RWPE1 (cell line): ENCODE results near the gene RBM46.
A peak's percentile ranks its signal among the peaks of the same experiment; 100 is the strongest.
"Not testable (repeated sequence)": the region's sequence is repeated elsewhere in the genome, so short reads cannot be mapped to it uniquely, and the experiment has no call there.

ENCODE experiments used
- CTCF ChIA-PET: fragments of 350-600 bp; sonication (Branson Sonifier 250); formaldehyde crosslinking; extraction: SDS; loops from one replicate; lab custom pipeline; 2021; lab: Yijun Ruan, JAX
- POLR2A ChIA-PET: fragments of 400-600 bp; formaldehyde crosslinking; extraction: SDS; loops from one replicate; lab custom pipeline; 2020; ENCODE audit warnings: antibody characterized with exemption; ENCODE audit not compliant: low non-redundant PET; lab: Yijun Ruan, JAX
- DNase-seq: peaks from one replicate; pipeline ENCODE4 v3.0.0; 2012; ENCODE audit warnings: low spot score
- H3K27ac ChIP-seq: fragments of 450-650 bp; 2 replicates; pipeline ENCODE4 v1.5.1; 2017
- CTCF ChIP-seq: fragments of 450-650 bp; conservative IDR thresholded peaks from 2 replicates; pipeline ENCODE4 v1.5.1; 2017; ENCODE audit warnings: low read depth, mild to moderate bottlenecking

Gene RBM46

DNA sequence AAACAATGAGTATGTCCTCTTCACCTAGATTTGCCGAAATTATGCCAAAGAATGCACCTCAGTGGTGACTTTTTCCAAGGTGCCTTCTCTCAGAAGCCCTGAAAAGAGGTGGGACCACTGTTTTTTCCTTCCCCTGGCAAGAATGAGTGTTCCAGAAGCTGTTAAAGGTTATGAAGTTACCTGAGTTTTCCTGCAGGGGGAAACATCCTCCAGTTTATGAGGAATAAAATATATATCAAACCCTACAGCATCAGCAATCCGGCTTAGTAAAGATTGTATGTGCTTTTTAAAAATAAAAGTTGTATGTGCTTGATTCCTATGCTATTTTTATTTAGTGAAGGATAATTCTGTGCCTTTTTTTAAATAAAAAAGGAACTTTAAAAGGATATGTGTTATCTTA, 73.3 kb downstream of the RBM46 start:
- CTCF ChIA-PET = interaction anchor here (0.8 kb wide), 1 partner anchor 128 kb away, joined by 4 read pairs; no protein-coding TSS in a partner anchor
- peak; percentile 19; the same call in 1 of the 2 replicates for TF ChIP-seq CTCF
- DNase-seq = peak; percentile 23
- no peak overlapping the region for H3K27ac ChIP-seq
- POLR2A ChIA-PET = no interaction called here

GRCh38 chr4:154858166-154858565, 77.1 kb downstream of the RBM46 start:
- TF ChIP-seq CTCF = no peak
- H3K27ac ChIP-seq = no peak overlapping the region
- ChIA-PET CTCF (no interaction called here), POLR2A (no interaction called here)
- no peak for DNase-seq

GRCh38 chr4:154868414-154869194, 87.5 kb downstream of the RBM46 start:
- TF ChIP-seq CTCF = no peak
- POLR2A ChIA-PET = no interaction called here
- no peak overlapping the region for H3K27ac ChIP-seq
- DNase-seq = no peak
- CTCF ChIA-PET = no interaction called here

GRCh38 chr4:154869301-154869700, 88.2 kb downstream of the RBM46 start:
- no peak for DNase-seq
- no peak overlapping the region for H3K27ac ChIP-seq
- POLR2A ChIA-PET = no interaction called here
- CTCF ChIA-PET = no interaction called here
- no peak for TF ChIP-seq CTCF

DNA sequence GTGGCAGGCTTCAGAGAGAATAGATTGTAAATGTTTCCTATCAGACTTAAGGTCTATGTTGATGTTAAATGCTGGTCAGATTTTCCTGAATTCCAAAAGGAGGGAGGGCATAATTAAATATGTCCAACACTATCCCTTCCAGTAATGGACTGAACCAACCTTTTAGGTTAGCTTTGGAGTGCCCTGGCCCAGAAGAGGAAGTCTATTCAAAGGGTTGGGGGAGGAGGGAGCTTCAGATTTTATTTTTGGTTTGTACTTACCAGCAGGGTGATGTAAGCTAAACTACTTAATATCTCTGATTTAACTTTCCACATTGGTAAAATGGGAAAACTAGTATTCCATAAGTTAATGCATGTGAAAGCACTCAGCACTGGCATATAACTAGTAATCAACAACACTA, 91.1 kb downstream of the RBM46 start:
- no peak for DNase-seq
- ChIA-PET CTCF (no interaction called here), POLR2A (no interaction called here)
- TF ChIP-seq CTCF = no peak
- no peak overlapping the region for H3K27ac ChIP-seq

GRCh38 chr4:154874049-154874448, 93.0 kb downstream of the RBM46 start:
- CTCF ChIA-PET, POLR2A ChIA-PET, DNase-seq, H3K27ac ChIP-seq: not testable (repeated sequence)

DNA sequence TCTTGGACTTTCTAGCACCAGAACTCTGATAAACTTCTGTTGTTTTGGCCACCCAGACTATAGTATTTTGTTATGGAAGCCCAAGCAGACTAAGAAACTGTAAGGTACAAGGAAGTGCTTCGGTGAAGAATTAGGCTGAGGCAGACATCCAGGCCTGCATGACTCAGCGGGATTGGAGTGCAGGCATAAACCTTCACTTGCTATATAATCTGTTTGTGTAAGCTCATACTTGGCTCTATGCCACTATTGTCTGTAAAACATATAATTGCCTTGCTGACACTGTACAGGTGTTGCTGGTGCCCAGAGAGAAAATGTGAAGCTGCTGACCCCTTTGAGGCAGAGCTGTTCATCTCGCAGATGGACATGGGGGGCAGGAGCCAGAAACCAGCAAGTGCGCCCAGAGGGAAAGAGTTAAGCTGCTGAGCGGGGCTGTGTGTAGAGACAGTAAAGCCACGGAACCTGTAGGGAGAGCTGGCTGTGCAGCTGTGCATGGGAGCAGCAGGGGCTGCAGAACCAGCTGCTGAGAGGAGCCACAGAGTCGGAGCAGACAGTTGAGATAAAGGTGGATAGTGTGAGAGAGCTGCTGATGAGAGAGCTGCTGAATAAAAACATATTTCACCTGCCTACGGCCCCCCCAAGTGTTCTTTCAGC, 96.2 kb downstream of the RBM46 start:
- CTCF ChIA-PET = no interaction called here
- no peak for TF ChIP-seq CTCF
- no peak for DNase-seq
- H3K27ac ChIP-seq = no peak overlapping the region
- POLR2A ChIA-PET = no interaction called here
